Stimulated activated CD8-positive, alpha-beta memory T cell treated with anti-CD3 and anti-CD28 coated beads, Interleukin-7, amount 100 ng/mL, for 4 hours (primary cell): ENCODE measurements around the gene ZNF574.

Experiments
- DNase-seq, 2 donors: peaks; one replicate each; pipeline ENCODE4 v3.0.0-alpha.2; 2020; ENCODE audit warnings: low read depth in 2 of 2

Gene ZNF574

GRCh38 chr19:42126574-42126973, 50.6 kb downstream of the ZNF574 start:
- DNase-seq = no peak

GRCh38 chr19:42129399-42130253, 53.7 kb downstream of the ZNF574 start:
- no peak for DNase-seq

- no peak for DNase-seq
Observed at GRCh38 chr19:42130254-42130573, 54.2 kb downstream of the ZNF574 start.
